Hindlimb muscle (tissue), 1 donor: Measurements from ENCODE around the gene RAD51B. TPM values are rescaled to one million over a fixed set of nuclear protein-coding genes. Genes with fewer than 3 reads are reported as not detected.

ENCODE experiments used
- DNase-seq: peaks from one replicate; pipeline ENCODE4 v3.0.0-alpha.2; 2013
- polyA plus RNA-seq: library from polyadenylated mRNA; unstranded; fragments of 120-200 nt; gene quantifications from one replicate; pipeline ENCODE4 v1.2.1, GENCODE V29; 2013; ENCODE audit not compliant: insufficient read length

Gene RAD51B
- polyA plus RNA-seq, 1 donor, result 10.2 TPM

DNA sequence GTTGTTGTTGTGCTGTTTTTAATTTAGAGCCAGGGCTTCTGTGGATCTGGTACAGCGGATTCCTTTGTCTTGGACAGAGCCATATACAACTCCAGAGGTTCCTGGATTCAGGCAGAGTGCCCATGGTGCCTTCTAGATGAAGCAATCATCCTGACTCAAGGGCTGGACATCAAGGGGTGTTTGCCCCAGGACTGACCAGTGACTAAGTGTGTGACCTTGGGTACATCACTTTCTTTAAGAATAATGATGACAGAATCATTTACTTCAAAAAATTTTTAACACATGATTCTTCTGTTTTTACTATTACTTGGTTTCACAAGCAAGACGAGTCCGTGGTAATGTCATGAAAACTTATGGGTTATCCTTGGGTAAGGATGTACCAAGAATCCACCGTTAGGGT lies 576.0 kb downstream of the RAD51B start:
- no peak for DNase-seq

DNA sequence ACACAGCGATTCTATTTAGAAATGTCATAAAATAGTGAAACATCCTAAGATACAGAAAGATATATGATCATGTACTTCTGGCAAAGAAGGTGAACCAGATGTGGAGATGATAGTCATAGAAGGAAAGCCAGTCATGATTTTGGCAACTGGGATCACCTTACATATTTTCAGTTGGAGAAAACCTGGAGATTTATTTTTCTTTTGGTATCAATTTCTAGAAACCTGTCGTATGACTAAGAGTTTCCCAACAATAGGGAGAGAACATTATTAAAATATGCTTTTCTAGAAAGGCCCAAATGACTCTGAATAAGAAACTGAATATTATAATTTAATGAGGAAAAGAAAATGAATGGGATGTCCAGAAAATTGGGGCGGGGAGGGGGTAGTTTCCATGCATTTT lies 576.9 kb downstream of the RAD51B start:
- DNase-seq, result no peak

DNA sequence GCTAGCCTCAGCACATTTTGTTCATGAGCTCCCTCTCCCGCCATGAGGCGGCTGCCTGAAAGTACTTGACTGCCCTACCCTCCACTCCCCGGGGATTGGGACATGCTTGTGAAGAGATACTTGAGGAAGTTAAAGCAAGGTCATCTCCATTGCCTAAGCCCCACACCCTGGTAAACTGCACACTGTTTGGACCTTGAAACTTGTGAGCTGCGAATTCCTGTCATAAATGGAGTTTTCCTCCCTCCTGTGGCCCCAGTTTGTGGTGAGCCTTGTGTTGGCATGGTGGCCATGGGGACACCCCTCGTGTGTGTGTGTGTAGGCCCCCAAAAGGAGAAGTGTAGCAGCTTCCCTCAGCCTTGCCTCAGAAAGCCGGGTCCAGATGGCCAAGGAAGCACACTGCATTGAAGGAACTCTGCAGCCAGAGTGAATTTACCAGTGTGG lies 577.8 kb downstream of the RAD51B start:
- no peak for DNase-seq

DNA sequence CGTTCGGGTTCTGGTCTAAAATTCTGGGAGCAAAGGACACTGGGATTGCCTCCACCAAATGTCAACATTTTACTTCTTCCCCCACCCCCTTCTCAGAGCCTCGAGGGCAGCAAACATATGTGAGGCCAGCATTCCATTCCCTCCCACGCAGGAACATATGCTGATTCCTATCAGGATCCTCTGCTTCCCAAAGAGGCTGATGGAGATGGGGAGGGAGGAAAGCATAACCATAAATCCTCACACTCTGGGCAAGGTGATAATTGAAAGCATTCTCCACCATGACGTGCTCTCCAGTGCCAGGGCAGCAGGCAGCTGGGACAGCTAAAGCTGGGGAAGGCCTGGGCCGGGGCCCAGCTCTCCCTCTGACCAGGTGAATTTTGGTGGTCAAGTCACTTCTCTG lies 578.2 kb downstream of the RAD51B start:
- DNase-seq, result no peak

DNA sequence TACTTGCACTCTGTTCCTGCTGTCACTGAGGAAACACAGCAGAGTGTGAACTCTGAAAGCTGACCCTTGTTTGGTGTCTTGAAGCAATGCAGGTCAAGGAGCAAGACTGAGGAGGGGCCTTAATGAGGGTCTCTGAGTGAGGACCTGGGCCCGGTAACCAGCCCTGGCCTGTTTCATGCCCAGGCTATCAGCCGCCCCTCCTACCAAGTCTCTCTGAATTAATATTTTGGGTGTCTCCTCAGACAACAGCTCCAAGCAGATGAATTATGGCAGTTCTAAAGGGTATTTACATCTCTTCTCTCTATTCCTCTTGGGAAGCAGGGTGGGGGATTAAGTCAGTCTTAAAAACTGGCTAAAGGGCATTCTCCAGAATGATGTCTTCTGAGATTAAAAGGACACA lies 578.8 kb downstream of the RAD51B start:
- no peak for DNase-seq

DNA sequence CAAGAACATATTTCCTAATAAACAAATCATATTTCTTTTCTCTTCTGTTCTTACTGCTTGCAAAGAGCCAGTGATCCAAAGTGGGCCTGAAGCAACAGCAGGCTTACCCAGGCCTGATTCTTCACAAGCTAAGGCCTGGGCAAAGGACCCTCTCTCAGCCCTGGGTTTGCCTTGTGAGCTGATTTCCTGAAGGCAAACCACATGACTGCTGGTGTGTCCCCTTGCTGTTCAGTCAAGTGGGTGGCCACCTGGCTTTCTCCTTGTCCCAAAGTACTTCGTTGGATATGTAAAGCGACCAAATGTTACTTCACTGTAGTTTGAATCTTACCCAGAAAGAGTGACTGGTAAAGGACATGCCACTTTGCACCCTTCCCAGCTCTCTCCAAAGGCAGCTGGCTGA lies 580.4 kb downstream of the RAD51B start:
- DNase-seq, result no peak

DNA sequence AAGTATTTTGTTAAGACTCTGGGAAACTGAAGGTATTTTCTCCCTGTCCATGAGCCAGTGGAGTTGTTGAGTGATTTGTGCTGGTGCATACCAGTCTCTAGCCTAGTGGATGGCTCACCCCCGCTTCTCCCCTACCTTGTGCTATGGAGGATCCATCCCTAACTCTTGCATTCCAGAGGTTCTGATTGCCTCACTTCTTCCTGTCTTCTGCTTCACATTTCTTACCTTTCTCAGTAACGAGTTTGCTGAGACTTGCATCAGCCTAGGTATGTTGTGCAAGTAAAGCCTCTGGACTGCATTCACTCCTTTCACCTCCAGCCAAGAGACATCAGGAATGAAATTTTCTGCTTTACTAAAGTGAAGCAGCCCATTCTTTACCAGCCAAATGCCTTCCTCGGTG lies 581.7 kb downstream of the RAD51B start:
- DNase-seq, result no peak

DNA sequence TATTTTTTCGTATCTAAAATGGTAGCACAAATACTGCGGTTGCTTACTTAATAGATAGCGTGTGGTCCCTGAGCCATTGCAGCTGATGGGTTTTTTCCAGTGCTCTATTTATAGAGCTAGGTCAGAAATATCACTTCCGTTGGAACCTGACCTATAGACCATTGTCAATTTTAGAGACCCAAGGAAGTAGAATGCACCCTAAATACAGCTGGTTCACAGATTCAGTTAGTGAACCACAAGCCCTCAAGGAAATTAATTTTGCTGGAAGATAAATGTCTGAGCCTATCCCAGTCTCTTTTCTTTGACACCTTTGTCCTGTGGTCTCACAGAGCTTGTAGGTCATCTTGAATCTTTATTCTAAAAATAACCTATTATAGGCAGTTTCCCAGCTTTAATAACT lies 582.3 kb downstream of the RAD51B start:
- no peak for DNase-seq

DNA sequence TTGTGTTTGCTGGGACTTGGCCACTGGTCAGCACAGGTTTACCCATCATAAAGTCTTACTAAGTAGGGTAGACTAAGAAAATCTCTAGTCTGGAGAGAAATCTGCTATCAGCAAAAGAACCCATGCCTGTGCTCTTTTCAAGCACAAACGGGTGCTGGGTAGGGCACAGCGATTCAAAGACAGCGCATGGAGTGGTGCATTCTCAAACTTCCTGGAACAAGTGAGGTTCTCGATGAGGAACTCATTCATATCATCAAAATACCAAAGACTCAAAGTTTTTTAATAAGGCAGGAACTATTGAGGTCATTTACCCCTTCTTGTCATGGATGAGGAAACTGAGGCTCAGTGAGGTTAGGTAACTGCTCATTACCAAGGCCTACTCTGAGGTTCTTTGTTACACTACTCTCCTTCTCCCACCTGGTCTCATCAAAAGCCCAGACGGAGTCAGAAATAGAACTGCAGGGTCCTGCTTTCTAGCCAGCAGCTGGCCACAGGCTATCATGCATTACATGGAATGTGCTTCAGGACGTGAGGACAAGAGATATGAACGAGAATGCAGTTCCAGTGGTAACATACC lies 583.0 kb downstream of the RAD51B start:
- DNase-seq, result no peak

DNA sequence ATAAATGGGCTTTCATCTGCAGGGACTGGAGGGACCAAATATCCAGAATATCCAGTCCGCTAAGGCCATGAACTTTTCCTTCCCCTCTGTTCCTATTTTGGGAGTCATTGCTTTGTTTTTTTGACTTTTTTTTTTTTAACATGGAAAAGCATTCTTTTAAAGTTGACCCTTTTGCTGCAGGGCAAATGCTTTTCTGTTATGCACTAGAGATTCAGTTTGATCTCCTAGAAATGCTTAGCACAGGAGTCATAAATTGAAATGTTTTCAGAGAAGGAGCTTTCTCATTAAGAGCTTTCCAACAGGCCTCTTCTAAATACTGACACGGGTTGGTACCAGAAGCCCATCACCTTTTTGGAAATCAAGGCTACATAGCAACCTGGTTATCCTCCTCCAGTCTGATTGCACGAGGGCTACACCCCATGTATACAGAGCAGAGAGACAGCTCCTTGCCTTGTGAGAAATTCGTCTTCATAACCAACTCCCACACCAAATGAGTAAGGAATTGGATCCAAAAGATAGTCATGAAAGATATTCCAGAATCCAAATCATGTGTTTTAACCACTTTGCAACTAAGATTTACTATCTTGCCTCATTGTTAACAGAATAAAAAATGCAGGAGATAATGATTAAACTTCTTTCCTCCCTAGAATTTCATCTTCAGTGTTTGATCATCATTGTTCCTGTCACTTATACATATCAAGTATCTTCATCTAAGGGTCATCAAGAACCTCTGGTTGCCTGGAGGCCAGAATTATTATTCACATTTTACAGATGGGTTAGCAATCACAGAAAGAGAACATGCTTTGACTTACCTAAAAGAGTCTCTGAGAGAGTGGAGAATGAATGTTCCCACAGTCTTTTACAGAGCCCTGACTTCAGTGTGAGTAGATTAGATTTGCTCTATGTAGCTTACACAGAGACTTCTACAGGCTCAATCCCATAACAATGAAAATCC lies 583.9 kb downstream of the RAD51B start:
- no peak for DNase-seq

DNA sequence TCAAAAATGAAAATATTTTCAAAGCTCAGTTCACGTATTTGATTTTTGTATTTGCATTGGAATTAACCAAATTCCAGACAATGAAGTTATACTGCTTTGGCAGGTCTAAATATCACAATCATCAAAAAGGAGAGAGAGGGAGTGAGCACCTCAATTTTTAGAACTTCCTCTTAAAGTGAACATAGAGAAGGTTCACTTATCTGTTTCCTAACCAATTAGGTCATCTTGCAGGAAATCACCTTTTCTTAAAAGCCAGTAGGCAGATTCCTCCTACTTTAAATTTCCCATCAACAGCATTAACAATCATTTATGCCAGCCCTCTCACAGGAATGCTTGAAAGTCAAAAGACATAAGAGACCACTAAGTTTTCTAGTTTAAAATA lies 584.6 kb downstream of the RAD51B start:
- no peak for DNase-seq

DNA sequence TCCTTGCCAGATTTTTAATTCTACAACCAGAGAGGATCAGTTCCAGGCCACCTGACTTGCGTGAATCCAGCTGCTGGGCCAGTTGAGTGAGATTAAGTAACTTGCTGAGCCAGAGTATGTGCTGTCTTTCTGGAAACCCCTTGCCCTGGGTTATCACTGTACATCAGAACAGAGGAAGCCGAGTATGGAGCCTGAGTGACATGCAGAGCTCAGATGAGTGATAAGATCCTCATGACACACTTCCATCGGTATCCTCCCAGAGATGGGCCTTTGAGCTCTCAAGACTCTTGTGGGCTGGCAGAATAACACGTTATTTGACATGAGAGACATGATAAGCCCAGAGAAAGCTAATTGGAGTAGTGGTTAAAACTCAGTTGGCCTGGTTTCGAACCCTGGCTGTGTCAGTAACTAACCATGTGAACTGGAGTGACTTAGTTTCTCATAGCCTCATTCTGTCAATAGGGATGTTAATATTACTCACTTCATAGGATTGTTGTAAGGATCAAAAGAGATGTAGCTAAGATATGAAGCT lies 585.1 kb downstream of the RAD51B start:
- DNase-seq, result no peak

DNA sequence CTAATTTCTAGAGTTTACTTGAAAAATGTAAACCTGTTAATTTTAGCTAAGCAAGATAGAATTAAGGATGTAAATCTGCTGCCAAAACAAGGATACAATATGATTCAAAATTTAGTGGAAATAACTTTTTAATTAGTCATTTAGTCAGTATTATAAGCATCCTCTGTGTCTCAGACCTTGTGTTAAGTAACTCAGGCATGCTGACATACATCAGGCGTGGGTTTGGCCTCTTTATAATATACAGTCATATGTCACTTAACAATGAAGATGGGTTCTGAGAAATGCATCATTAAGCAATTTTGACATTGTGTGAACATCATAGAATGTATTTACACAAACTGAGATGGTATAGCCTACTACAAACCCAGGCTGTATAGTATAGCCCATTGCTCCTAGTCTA lies 586.4 kb downstream of the RAD51B start:
- DNase-seq, result no peak

DNA sequence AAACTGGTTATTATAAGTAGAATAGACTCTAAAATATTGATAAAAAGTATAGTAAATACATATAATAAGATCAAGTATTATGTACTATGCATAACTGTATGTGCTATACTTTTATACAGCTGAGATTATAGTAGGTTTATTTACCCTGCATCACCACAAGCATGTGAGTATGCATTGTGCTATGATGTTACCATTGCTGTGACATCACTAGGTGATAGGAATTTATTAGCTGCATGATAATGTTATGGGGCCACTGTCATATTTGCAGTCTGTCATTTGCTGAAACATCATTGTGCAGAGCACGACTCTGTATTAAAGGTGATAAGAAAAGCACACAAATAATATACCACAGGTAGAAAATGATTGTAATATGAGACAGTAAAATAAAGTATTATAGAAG lies 587.7 kb downstream of the RAD51B start:
- DNase-seq, result no peak

DNA sequence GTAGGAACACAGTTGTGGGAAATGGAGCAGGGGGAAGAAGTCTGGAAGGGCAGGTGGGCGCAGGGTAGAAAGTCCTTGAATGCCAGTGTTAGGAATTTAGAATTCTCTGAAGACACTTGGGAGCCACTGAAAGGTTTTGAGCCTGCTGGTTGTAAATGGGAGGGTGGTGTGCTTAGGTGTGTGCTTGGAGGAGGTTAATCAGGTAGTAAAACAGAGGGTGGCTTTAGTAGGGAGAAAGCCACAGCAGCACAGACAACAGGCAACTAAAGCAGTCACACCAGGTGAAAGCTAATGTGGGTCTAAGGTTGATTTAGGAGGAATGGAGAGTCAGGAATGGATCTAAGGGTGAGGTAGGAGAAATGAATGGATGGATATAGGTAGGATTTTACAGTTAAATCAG lies 588.2 kb downstream of the RAD51B start:
- no peak for DNase-seq

DNA sequence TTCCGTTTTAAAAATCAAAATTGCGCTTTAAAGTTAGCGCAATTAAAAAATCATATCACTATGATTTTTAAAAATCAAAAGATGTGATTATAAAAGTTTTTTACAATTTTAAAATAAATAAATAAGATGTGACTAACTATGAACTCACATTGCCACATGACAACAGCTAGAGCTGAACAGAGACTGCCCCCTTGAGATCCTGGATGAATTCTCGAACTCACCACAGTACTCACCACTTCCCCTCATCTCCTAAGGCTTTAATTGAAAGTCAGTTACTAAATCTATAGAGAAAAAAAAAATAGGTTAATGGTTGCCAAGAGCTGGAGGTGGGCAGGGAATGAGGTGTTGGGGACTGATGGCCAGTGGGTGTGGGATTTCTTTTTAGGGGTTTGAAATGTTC lies 589.1 kb downstream of the RAD51B start:
- no peak for DNase-seq

DNA sequence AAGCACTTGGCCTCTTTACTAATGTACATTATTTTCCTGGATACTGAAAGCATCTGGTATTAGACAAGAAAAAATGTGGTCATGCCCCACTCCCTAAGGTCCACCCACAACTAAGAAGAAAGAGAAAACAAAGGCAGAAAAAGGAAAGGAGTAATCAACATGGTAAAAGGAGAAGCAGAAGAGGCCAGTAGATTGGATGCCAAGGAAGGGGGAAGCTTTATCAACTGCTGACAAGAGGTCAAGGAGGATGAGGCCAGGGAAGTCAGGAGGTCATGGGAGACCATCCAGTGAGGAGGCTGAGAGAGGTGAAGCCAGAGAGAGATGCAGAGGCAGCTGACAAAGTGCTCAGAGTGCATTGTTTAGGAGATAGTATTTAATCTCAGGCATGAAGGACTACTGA lies 589.8 kb downstream of the RAD51B start:
- DNase-seq, result no peak

DNA sequence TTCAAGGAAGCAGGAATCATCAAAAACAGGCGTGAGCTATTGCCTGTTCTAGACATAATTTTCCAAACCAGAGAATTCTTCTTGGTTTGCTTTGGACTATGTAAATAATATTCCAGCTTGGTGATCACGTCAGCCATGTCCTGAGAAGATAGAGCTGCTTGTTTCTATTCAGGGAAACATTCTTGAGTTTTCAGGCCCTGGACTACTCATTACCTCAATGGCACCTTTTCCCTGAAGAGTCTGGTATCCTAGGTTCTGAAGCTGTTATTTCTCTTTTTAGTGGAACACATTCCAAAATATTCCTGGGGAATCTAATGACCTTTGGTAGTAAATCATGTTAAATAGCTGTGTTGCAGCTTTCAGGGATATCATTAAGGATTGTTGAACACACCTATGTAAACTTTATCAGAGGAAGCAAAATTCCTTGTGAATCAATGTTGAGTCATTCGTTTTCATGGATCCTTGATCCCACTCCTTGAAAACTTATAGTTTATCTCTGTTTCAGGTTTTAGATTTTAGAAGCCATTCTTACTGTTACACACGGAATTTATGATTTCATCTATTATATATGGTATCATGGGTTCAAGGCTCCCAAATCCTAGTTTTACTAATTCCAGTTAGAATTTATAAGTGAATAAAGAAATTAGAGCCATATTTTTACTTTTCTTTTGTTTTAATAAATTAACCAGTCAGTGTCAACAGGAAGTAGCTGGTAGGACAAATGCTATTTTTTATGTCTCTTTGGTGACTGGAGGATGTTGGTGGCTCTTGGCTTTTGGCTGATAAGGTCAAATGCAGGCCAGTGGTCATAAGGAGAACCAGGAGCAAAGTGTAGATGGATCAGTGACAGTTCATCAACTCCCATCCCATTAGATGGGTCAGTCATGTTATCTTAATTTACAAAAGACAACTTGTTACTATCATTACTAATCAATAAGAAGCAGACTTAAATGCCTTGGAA lies 593.2 kb downstream of the RAD51B start:
- no peak for DNase-seq

DNA sequence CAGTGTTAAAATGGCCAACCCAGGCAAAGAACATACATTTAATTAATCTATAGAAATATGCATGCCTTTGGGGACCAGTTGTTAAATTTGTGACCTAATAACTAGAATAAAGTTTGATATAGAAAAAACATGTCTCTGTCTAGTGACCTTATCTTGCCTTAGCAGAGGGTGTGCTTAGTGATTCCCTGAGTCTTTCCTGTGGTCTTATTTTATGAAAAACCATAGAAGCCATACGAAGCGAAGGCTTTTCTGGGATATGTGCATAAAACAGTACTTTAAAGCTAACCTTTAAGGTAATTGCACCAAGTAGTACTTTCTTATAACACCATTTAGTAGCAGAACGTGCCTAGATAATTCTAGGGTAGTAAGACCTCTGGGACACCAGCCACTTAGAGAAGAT lies 593.9 kb downstream of the RAD51B start:
- no peak for DNase-seq

DNA sequence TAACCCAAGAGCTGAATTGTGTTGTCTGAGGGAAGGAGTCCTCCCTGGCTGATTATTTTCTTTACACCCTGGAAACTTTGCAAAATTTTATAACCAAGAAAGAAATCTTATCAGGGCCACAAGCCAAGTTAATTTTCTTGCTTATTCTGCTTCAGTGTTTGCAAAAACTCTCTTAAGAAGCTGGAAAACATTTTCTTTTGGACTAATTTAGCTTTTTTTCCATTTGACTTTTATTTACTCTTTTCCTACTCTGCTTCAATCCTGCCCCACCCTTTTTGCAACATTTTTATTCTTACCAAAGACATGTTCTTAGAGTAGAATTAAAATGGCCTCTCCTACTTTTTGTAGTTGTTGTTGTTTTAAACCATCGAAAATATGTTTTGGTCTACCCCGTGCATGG lies 594.5 kb downstream of the RAD51B start:
- no peak for DNase-seq

DNA sequence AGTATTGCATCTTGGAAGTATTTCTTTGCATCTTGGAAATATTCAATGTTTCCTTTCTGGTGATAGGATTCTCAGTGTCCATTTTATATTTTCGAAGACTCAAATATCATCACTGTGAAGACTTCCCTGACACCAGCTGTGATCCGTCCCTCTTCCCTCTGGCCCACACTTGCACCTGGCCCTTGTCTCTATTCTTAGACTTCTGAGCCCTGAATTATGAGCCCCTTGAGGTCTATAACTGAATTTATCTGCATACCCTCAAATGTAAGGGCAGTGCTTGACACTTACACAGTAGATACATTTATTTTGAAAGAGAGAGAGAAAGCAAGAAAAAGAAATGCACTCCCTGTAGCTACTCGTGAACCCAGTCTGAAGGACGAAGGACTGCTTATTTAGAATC lies 596.6 kb downstream of the RAD51B start:
- no peak for DNase-seq

DNA sequence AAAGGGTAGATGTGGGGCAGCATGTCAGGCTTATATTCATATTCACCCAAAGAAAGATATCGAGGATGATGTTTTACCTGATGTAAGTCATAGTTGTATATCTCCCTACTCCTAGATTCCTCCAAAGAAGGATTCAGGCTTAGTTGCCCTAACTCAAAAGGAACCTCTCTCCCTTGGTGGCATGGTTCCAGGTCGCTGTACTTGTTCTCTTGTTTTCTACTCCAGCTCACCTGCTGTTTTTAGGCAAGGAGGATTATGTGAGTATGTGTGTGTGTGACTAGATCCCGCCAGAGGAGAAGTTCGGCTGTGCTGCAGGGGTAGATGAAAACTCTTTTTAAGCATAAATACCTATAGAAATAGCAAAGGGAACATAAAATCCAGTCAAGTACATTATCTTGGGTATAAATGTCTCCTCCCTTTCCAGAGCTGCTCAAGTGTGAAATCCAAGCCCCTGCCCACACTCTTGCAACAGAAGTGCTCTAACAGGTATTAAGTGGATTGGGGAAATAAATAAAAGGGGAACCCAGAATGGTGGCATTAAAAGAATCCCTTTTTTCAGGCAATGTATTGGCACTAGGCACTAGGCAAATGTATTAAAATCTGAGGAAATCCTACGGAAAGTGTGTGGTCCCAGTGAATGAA lies 597.6 kb downstream of the RAD51B start:
- DNase-seq, result no peak
